Cardiac muscle cell (in vitro differentiated cells and primary cell): ENCODE data around the gene PCSK2. TPM values are rescaled to one million over a fixed set of nuclear protein-coding genes. Genes with fewer than 3 reads are reported as not detected.

Experiments used
- DNase-seq, 2 donors: peaks; one replicate each; pipeline versions ENCODE4 v3.0.0 to v3.0.0-alpha.2; 2010 to 2017; ENCODE audit warnings: low read depth in 1 of 2, low spot score in 1 of 2
- H3K27ac ChIP-seq: fragments of 200-600 bp; sonication (generic); 2 replicates; pipeline ENCODE4 v1.5.1; 2016
- H3K27me3 ChIP-seq: fragments of 200-600 bp; sonication (generic); 2 replicates; pipeline ENCODE4 v1.6.0; 2016; ENCODE audit warnings: control low read depth
- H3K36me3 ChIP-seq: fragments of 200-600 bp; sonication (generic); 2 replicates; pipeline ENCODE4 v1.5.1; 2016; ENCODE audit warnings: control low read depth
- H3K4me1 ChIP-seq: fragments of 200-600 bp; sonication (generic); 2 replicates; pipeline ENCODE4 v1.8.1; 2017; ENCODE audit warnings: low read depth, mild to moderate bottlenecking, mixed run types
- H3K4me3 ChIP-seq: fragments of 200-600 bp; sonication (generic); 2 replicates; pipeline ENCODE4 v1.5.1; 2016; ENCODE audit warnings: mild to moderate bottlenecking
- H3K9me3 ChIP-seq: fragments of 200-600 bp; sonication (generic); 2 replicates; pipeline ENCODE4 v1.5.1; 2017; ENCODE audit warnings: low read depth, mild to moderate bottlenecking, control low read depth
- CTCF ChIP-seq: IDR thresholded peaks from 2 replicates; pipeline ENCODE4 v1.5.1; 2012; ENCODE audit warnings: low read depth, mild to moderate bottlenecking, low read length
- polyA plus RNA-seq: library from polyadenylated mRNA; unstranded; fragments of >200 nt; fragmentation: Nextera tagmentation; extraction: Ambion mirVana; gene quantifications from 2 replicates; pipeline ENCODE4 v1.2.1, GENCODE V29; 2016
- total RNA-seq: library from RNA; depleted of rRNA; stranded (reverse); fragments of >200 nt; gene quantifications from 2 replicates; pipeline ENCODE4 v1.2.3, GENCODE V29; 2016

PCSK2 gene
- total and polyA plus RNA-seq, 2 experiments from 2014 or later, result 0.12 to 0.66 TPM

DNA sequence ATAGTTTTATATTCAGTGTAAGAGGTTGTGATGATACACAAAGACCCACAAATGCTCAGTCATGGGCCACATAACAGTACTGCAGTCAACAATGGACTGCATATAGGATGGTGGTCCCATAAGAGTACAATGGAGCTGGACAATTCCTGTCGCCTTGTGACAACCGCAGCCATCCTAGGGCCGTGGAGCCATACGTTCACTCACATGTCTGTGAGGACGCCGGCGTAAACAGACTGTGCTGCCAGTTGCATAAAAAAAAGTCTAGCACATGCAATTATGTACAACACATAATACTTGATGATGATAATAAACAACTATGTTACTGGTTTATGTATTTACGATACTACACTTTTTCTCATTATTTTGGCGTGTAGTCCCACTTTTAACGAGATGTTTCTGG is 273.4 kb downstream of the PCSK2 start:
- H3K27me3 ChIP-seq, result no peaks in the 10 kb centered on the region
- no peaks in the 10 kb centered on the region for H3K36me3 ChIP-seq
- no peaks in the 10 kb centered on the region for H3K4me1 ChIP-seq
- H3K9me3 ChIP-seq, result no peaks in the 10 kb centered on the region
- DNase-seq, result no peak
- H3K4me3 ChIP-seq, result no peak overlapping the region
- no peak overlapping the region for H3K27ac ChIP-seq
- no peak for TF ChIP-seq CTCF

GRCh38 chr20:17500826-17501225 is 274.0 kb downstream of the PCSK2 start:
- no peak overlapping the region for H3K4me3 ChIP-seq
- H3K9me3 ChIP-seq, result no peaks in the 10 kb centered on the region
- H3K4me1 ChIP-seq, result no peaks in the 10 kb centered on the region
- no peak for TF ChIP-seq CTCF
- no peak for DNase-seq
- no peak overlapping the region for H3K27ac ChIP-seq
- no peaks in the 10 kb centered on the region for H3K27me3 ChIP-seq
- H3K36me3 ChIP-seq, result no peaks in the 10 kb centered on the region

DNA sequence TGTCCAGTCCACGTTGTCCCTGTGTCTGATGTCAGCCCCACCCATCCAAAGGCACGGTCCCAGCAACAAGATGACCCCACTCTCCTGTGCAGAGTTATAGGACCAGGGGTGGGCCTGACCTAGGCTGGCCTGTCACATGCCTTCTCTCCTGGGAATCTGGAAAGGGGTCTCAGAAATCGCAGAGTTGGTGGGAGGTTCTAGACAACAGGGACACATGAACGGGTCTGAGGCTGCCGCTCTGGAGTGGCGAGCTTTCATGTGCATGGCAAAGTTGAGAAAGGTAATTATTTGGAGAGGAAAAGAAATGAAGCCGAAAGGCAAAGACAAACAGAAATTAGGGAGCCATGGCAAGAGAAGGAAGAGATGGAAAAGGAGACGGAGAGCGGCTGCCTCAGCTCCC is 274.9 kb downstream of the PCSK2 start:
- no peaks in the 10 kb centered on the region for H3K36me3 ChIP-seq
- no peaks in the 10 kb centered on the region for H3K27me3 ChIP-seq
- DNase-seq, result no peak
- H3K27ac ChIP-seq, result no peak overlapping the region
- no peaks in the 10 kb centered on the region for H3K4me1 ChIP-seq
- H3K9me3 ChIP-seq, result no peaks in the 10 kb centered on the region
- no peak for TF ChIP-seq CTCF
- no peak overlapping the region for H3K4me3 ChIP-seq

DNA sequence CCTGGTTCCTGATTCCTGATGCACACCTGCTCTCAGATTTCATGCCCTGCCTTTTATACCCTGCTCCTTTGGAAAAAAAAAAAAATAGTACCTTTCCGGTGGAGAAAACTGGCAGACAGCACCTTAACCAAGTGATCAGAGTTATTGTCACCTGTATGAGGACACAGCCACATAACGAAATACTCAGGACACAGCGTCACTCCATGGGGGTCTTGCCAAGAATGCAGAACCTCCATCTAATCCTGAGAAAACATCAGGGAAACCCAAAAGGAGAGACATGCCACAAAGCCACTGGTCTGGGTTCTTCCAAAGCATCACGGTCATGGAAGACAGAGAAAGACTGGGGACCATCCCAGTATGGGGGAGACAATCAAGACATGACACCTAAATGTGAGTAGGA is 275.3 kb downstream of the PCSK2 start:
- Histone ChIP-seq H3K36me3 (no peaks in the 10 kb centered on the region), H3K4me1 (no peaks in the 10 kb centered on the region), H3K27ac (no peak overlapping the region), H3K27me3 (no peaks in the 10 kb centered on the region), H3K4me3 (no peak overlapping the region), H3K9me3 (no peaks in the 10 kb centered on the region)
- DNase-seq, result no peak
- no peak for TF ChIP-seq CTCF

- no peak for TF ChIP-seq CTCF
- Histone ChIP-seq H3K9me3 (no peaks in the 10 kb centered on the region), H3K27me3 (no peaks in the 10 kb centered on the region), H3K4me1 (no peaks in the 10 kb centered on the region), H3K27ac (no peak overlapping the region), H3K36me3 (no peaks in the 10 kb centered on the region), H3K4me3 (no peak overlapping the region)
- DNase-seq, result no peak
Observed at GRCh38 chr20:17503301-17504065, 276.6 kb downstream of the PCSK2 start.
